ENCODE measurements around the gene EXOC1. TPM values are rescaled to one million over a fixed set of nuclear protein-coding genes. Genes with fewer than 3 reads are reported as not detected.

Gene EXOC1
- total RNA-seq, 1 donor from 2014 or later, result 31.9 TPM

- no peak for TF ChIP-seq POLR2AphosphoS5 (IDR thresholded peaks at IDR 0.05; ENCODE audit: insufficient read depth in 1 of 2, low read depth in 1 of 2)
- no peak for TF ChIP-seq CTCF (IDR thresholded peaks at IDR 0.05)
- TF ChIP-seq POLR2A (IDR thresholded peaks at IDR 0.05), result no peak
- Histone ChIP-seq H3K27me3 (no peaks in the 10 kb centered on the region), H3K36me3 (no peaks in the 10 kb centered on the region), H3K9me3 (no peaks in the 10 kb centered on the region), H3K4me3 (no peak overlapping the region), H3K4me1 (no peaks in the 10 kb centered on the region), H3K27ac (no peak overlapping the region)
- intact Hi-C loops (cut with DNase I), result no loop called here
- no peak for DNase-seq (ENCODE audit: extremely low spot score in 2 of 2)
Observed at GRCh38 chr4:55927803-55928437, 74.5 kb downstream of the EXOC1 start.

GRCh38 chr4:55928846-55929245 is 75.4 kb downstream of the EXOC1 start:
- intact Hi-C loops (cut with DNase I), result no loop called here
- no peaks in the 10 kb centered on the region for H3K36me3 ChIP-seq
- no peaks in the 10 kb centered on the region for H3K27me3 ChIP-seq
- no peak overlapping the region for H3K27ac ChIP-seq
- H3K9me3 ChIP-seq, result no peaks in the 10 kb centered on the region
- no peaks in the 10 kb centered on the region for H3K4me1 ChIP-seq
- H3K4me3 ChIP-seq, result no peak overlapping the region
- DNase-seq (ENCODE audit: extremely low spot score in 2 of 2), result no peak
- no peak for TF ChIP-seq POLR2AphosphoS5 (IDR thresholded peaks at IDR 0.05; ENCODE audit: insufficient read depth in 1 of 2, low read depth in 1 of 2)

- Histone ChIP-seq H3K27ac (no peak overlapping the region), H3K9me3 (no peaks in the 10 kb centered on the region), H3K27me3 (no peaks in the 10 kb centered on the region), H3K4me3 (no peak overlapping the region), H3K36me3 (no peaks in the 10 kb centered on the region), H3K4me1 (no peaks in the 10 kb centered on the region)
- intact Hi-C loops (cut with DNase I), result no loop called here
- no peak for DNase-seq (ENCODE audit: extremely low spot score in 2 of 2)
- TF ChIP-seq CTCF (IDR thresholded peaks at IDR 0.05), result no peak
Observed at GRCh38 chr4:55931043-55931442, 77.6 kb downstream of the EXOC1 start.

- DNase-seq (ENCODE audit: extremely low spot score in 2 of 2), result no peak
- Histone ChIP-seq H3K4me3 (no peak overlapping the region), H3K4me1 (no peaks in the 10 kb centered on the region), H3K36me3 (no peaks in the 10 kb centered on the region), H3K27me3 (no peaks in the 10 kb centered on the region), H3K9me3 (no peaks in the 10 kb centered on the region), H3K27ac (no peak overlapping the region)
- TF ChIP-seq CTCF (IDR thresholded peaks at IDR 0.05), result no peak
- no peak for TF ChIP-seq POLR2A (IDR thresholded peaks at IDR 0.05)
- no peak for TF ChIP-seq POLR2AphosphoS5 (IDR thresholded peaks at IDR 0.05; ENCODE audit: insufficient read depth in 1 of 2, low read depth in 1 of 2)
- intact Hi-C loops (cut with DNase I), result no loop called here
Observed at GRCh38 chr4:55931833-55932232, 78.4 kb downstream of the EXOC1 start.

GRCh38 chr4:55932511-55932910 is 79.1 kb downstream of the EXOC1 start:
- Histone ChIP-seq H3K36me3 (no peaks in the 10 kb centered on the region), H3K9me3 (no peaks in the 10 kb centered on the region), H3K27ac (no peak overlapping the region), H3K4me1 (no peaks in the 10 kb centered on the region), H3K27me3 (no peaks in the 10 kb centered on the region), H3K4me3 (no peak overlapping the region)
- DNase-seq (ENCODE audit: extremely low spot score in 2 of 2), result no peak
- no peak for TF ChIP-seq CTCF (IDR thresholded peaks at IDR 0.05)
- no peak for TF ChIP-seq POLR2AphosphoS5 (IDR thresholded peaks at IDR 0.05; ENCODE audit: insufficient read depth in 1 of 2, low read depth in 1 of 2)
- no peak for TF ChIP-seq POLR2A (IDR thresholded peaks at IDR 0.05)
- intact Hi-C loops (cut with DNase I), result no loop called here
